Measurements from ENCODE around the gene DLX3.

DLX3 gene

GRCh38 chr17:49989518-49989880 is 5.5 kb downstream of the DLX3 start:
- no peak overlapping the region for H3K4me3 ChIP-seq (ENCODE audit: control insufficient read depth in 1 of 7, extremely low read depth in 1 of 7, insufficient read depth in 4 of 7, low read depth in 2 of 7, low read length in 6 of 7)
- POLR2A ChIA-PET = no interaction called here

GRCh38 chr17:49987681-49988441 is 7.2 kb downstream of the DLX3 start:
- CTCF ChIA-PET = interaction anchor here (0.7 to 6.2 kb wide), 8 partner anchors 9 to 124 kb away, joined by 3 to 33 read pairs (median 4); no protein-coding TSS in a partner anchor
- 22% methylated on average over 17 of the region's 17 CpGs for WGBS (ENCODE audit: insufficient coverage)

More at GRCh38 chr17:49989518-49989880, 5.5 kb downstream of the DLX3 start:
- Histone ChIP-seq H3K27ac (ENCODE audit: insufficient read depth in 1 of 2, low read depth in 1 of 2, low read length in 2 of 2, poor library complexity in 1 of 2, severe bottlenecking in 2 of 2) (no peak overlapping the region), H3K4me1 (ENCODE audit: control extremely low read depth in 1 of 4, control insufficient read depth in 4 of 4, insufficient read depth in 4 of 4, low read length in 3 of 4) (peaks cover 0 to 31% (median 29%) of the 10 kb centered on the region in 4 experiments), H3K36me3 (ENCODE audit: control insufficient read depth in 4 of 4, insufficient read depth in 4 of 4, low read length in 3 of 4) (no peaks in the 10 kb centered on the region), H3K27me3 (replicated peaks in 2 of 5; ENCODE audit: control insufficient read depth in 4 of 5, insufficient read depth in 5 of 5, low read length in 4 of 5) (peaks cover 0 to 91% (median 37%) of the 10 kb centered on the region in 5 experiments), H3K9me3 (ENCODE audit: control extremely low read depth in 1 of 5, control insufficient read depth in 4 of 5, insufficient read depth in 2 of 5, low read depth in 1 of 5, low read length in 4 of 5) (peaks cover 0 to 2% (median 0%) of the 10 kb centered on the region in 5 experiments)
- CTCF ChIA-PET = interaction anchor here (0.7 to 3.4 kb wide), 11 partner anchors 9 to 145 kb away, joined by 3 to 25 read pairs (median 3); no protein-coding TSS in a partner anchor
- no peak for DNase-seq
- 100% methylated on average over 3 of the region's 4 CpGs for WGBS (ENCODE audit: insufficient coverage)

DNA sequence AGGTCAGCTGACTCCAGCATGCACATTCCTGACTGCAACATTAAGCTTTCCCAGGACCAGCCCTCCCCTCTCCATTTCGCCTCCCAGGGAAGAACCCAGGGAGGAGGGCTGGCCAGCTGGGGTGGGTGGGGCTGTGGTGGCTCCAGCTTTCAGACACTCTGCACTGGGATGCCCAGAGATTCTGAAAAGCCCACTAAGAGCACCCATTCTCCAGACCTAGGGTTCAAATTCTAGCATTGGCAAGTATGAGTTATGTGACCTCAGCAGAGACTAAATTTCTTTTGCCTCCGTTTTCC is 7.8 kb downstream of the DLX3 start:
- no CpG with 5 or more reads among the region's 2 CpGs for WGBS (ENCODE audit: insufficient coverage)
- Histone ChIP-seq H3K9me3 (ENCODE audit: control extremely low read depth in 1 of 5, control insufficient read depth in 4 of 5, insufficient read depth in 2 of 5, low read depth in 1 of 5, low read length in 4 of 5) (no peaks in the 10 kb centered on the region), H3K27me3 (replicated peaks in 2 of 5; ENCODE audit: control insufficient read depth in 4 of 5, insufficient read depth in 5 of 5, low read length in 4 of 5) (peaks cover 0 to 73% (median 27%) of the 10 kb centered on the region in 5 experiments), H3K27ac (ENCODE audit: insufficient read depth in 1 of 2, low read depth in 1 of 2, low read length in 2 of 2, poor library complexity in 1 of 2, severe bottlenecking in 2 of 2) (no peak overlapping the region), H3K36me3 (ENCODE audit: control insufficient read depth in 4 of 4, insufficient read depth in 4 of 4, low read length in 3 of 4) (no peaks in the 10 kb centered on the region), H3K4me3 (ENCODE audit: control insufficient read depth in 1 of 7, extremely low read depth in 1 of 7, insufficient read depth in 4 of 7, low read depth in 2 of 7, low read length in 6 of 7) (no peak overlapping the region), H3K4me1 (ENCODE audit: control extremely low read depth in 1 of 4, control insufficient read depth in 4 of 4, insufficient read depth in 4 of 4, low read length in 3 of 4) (peaks cover 0 to 21% (median 12%) of the 10 kb centered on the region in 4 experiments)
- CTCF ChIA-PET = interaction anchor here (1.2 to 6.2 kb wide), 5 partner anchors 9 to 109 kb away, joined by 3 to 33 read pairs (median 5); no protein-coding TSS in a partner anchor
- DNase-seq = no peak
- POLR2A ChIA-PET = no interaction called here

More at GRCh38 chr17:49987681-49988441, 7.2 kb downstream of the DLX3 start:
- Histone ChIP-seq H3K4me1 (ENCODE audit: control extremely low read depth in 1 of 4, control insufficient read depth in 4 of 4, insufficient read depth in 4 of 4, low read length in 3 of 4) (peaks cover 0 to 21% (median 13%) of the 10 kb centered on the region in 4 experiments), H3K27ac (ENCODE audit: insufficient read depth in 1 of 2, low read depth in 1 of 2, low read length in 2 of 2, poor library complexity in 1 of 2, severe bottlenecking in 2 of 2) (no peak overlapping the region), H3K27me3 (replicated peaks in 2 of 5; ENCODE audit: control insufficient read depth in 4 of 5, insufficient read depth in 5 of 5, low read length in 4 of 5) (peaks cover 0 to 79% (median 28%) of the 10 kb centered on the region in 5 experiments), H3K4me3 (ENCODE audit: control insufficient read depth in 1 of 7, extremely low read depth in 1 of 7, insufficient read depth in 4 of 7, low read depth in 2 of 7, low read length in 6 of 7) (no peak overlapping the region), H3K36me3 (ENCODE audit: control insufficient read depth in 4 of 4, insufficient read depth in 4 of 4, low read length in 3 of 4) (no peaks in the 10 kb centered on the region), H3K9me3 (ENCODE audit: control extremely low read depth in 1 of 5, control insufficient read depth in 4 of 5, insufficient read depth in 2 of 5, low read depth in 1 of 5, low read length in 4 of 5) (no peaks in the 10 kb centered on the region)
- DNase-seq = peak in 1 of 3 donors; percentile 52
- POLR2A ChIA-PET = interaction anchor here (0.7 kb wide), 1 partner anchor 286 kb away, joined by 3 read pairs; no protein-coding TSS in a partner anchor

DNA sequence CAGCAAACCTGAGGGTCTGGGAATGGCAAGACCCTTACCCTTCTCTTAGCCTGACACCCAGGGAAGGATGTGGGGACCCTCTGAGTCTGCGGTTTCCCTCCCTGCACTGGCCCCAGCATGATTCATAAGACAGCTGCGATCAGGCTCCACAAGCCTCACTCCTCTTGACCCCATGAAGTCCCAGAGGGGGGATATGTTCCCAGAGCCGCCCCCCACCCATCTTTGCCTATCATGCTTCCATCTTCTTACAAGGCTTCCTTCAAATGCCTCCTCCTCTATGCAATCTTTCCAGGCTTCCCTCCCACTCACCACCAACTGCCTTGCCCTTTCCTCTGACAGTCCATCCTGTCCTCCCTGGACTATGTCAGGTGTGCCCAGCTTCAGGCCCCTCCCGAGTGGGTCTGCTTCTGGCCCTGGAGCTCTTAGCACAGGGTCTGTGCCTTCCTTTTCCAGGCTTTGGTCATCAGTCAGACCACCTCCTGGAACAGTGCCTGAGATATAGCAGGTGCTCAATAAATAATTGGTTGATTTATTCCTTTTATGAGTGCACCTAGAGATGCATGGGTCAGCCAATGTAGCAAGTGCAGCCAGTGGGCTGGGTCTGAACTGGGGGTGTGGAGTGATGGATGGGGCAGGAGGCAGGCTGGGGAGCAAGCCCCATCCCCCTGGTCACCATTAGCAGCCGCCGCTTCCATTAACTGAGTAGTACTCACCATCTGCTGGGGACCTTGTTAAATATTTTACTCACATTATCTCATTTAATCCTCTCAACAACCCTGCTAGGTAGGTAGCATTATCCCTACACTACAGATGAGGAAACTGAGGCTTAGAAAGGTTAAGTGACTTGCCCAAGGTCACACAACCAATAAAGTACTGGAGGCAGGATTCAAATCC is 8.4 kb downstream of the DLX3 start:
- POLR2A ChIA-PET = no interaction called here

GRCh38 chr17:49985310-49985990 is 9.6 kb downstream of the DLX3 start:
- no peak for DNase-seq
- H3K9me3 ChIP-seq (ENCODE audit: control extremely low read depth in 1 of 5, control insufficient read depth in 4 of 5, insufficient read depth in 2 of 5, low read depth in 1 of 5, low read length in 4 of 5) = no peaks in the 10 kb centered on the region
- H3K4me3 ChIP-seq (ENCODE audit: control insufficient read depth in 1 of 7, extremely low read depth in 1 of 7, insufficient read depth in 4 of 7, low read depth in 2 of 7, low read length in 6 of 7) = no peak overlapping the region
- POLR2A ChIA-PET = no interaction called here
- H3K27me3 ChIP-seq (replicated peaks in 2 of 5; ENCODE audit: control insufficient read depth in 4 of 5, insufficient read depth in 5 of 5, low read length in 4 of 5) = peaks cover 3 to 58% (median 20%) of the 10 kb centered on the region in 5 experiments
- no peaks in the 10 kb centered on the region for H3K36me3 ChIP-seq (ENCODE audit: control insufficient read depth in 4 of 4, insufficient read depth in 4 of 4, low read length in 3 of 4)
- CTCF ChIA-PET = interaction anchor here (0.6 to 6.2 kb wide), 4 partner anchors 12 to 35 kb away, joined by 3 to 33 read pairs (median 8); no protein-coding TSS in a partner anchor
- WGBS (ENCODE audit: insufficient coverage) = 89% methylated on average over 1 of the region's 3 CpGs
- H3K27ac ChIP-seq (ENCODE audit: insufficient read depth in 1 of 2, low read depth in 1 of 2, low read length in 2 of 2, poor library complexity in 1 of 2, severe bottlenecking in 2 of 2) = no peak overlapping the region
- peaks cover 0 to 20% (median 11%) of the 10 kb centered on the region in 4 experiments for H3K4me1 ChIP-seq (ENCODE audit: control extremely low read depth in 1 of 4, control insufficient read depth in 4 of 4, insufficient read depth in 4 of 4, low read length in 3 of 4)

More for the DNA sequence above, 8.4 kb downstream of the DLX3 start:
- Histone ChIP-seq H3K27ac (ENCODE audit: insufficient read depth in 1 of 2, low read depth in 1 of 2, low read length in 2 of 2, poor library complexity in 1 of 2, severe bottlenecking in 2 of 2) (no peak overlapping the region), H3K36me3 (ENCODE audit: control insufficient read depth in 4 of 4, insufficient read depth in 4 of 4, low read length in 3 of 4) (no peaks in the 10 kb centered on the region), H3K9me3 (ENCODE audit: control extremely low read depth in 1 of 5, control insufficient read depth in 4 of 5, insufficient read depth in 2 of 5, low read depth in 1 of 5, low read length in 4 of 5) (no peaks in the 10 kb centered on the region), H3K27me3 (replicated peaks in 2 of 5; ENCODE audit: control insufficient read depth in 4 of 5, insufficient read depth in 5 of 5, low read length in 4 of 5) (peaks cover 0 to 70% (median 24%) of the 10 kb centered on the region in 5 experiments), H3K4me3 (ENCODE audit: control insufficient read depth in 1 of 7, extremely low read depth in 1 of 7, insufficient read depth in 4 of 7, low read depth in 2 of 7, low read length in 6 of 7) (no peak overlapping the region), H3K4me1 (ENCODE audit: control extremely low read depth in 1 of 4, control insufficient read depth in 4 of 4, insufficient read depth in 4 of 4, low read length in 3 of 4) (peaks cover 0 to 21% (median 12%) of the 10 kb centered on the region in 4 experiments)
- 39% methylated on average over 2 of the region's 6 CpGs for WGBS (ENCODE audit: insufficient coverage)
- no peak for DNase-seq
- CTCF ChIA-PET = interaction anchor here (0.6 to 6.2 kb wide), 9 partner anchors 9 to 126 kb away, joined by 3 to 33 read pairs (median 5); no protein-coding TSS in a partner anchor

- CTCF ChIA-PET = interaction anchor here (3.8 to 6.2 kb wide), 2 partner anchors 12 to 34 kb away, joined by 10 to 33 read pairs; no protein-coding TSS in a partner anchor
- peaks cover 3 to 52% (median 20%) of the 10 kb centered on the region in 5 experiments for H3K27me3 ChIP-seq (replicated peaks in 2 of 5; ENCODE audit: control insufficient read depth in 4 of 5, insufficient read depth in 5 of 5, low read length in 4 of 5)
- H3K4me1 ChIP-seq (ENCODE audit: control extremely low read depth in 1 of 4, control insufficient read depth in 4 of 4, insufficient read depth in 4 of 4, low read length in 3 of 4) = peaks cover 0 to 15% (median 8%) of the 10 kb centered on the region in 4 experiments
- DNase-seq = no peak
- H3K27ac ChIP-seq (ENCODE audit: insufficient read depth in 1 of 2, low read depth in 1 of 2, low read length in 2 of 2, poor library complexity in 1 of 2, severe bottlenecking in 2 of 2) = no peak overlapping the region
- POLR2A ChIA-PET = no interaction called here
- no peaks in the 10 kb centered on the region for H3K9me3 ChIP-seq (ENCODE audit: control extremely low read depth in 1 of 5, control insufficient read depth in 4 of 5, insufficient read depth in 2 of 5, low read depth in 1 of 5, low read length in 4 of 5)
- no peaks in the 10 kb centered on the region for H3K36me3 ChIP-seq (ENCODE audit: control insufficient read depth in 4 of 4, insufficient read depth in 4 of 4, low read length in 3 of 4)
- no peak overlapping the region for H3K4me3 ChIP-seq (ENCODE audit: control insufficient read depth in 1 of 7, extremely low read depth in 1 of 7, insufficient read depth in 4 of 7, low read depth in 2 of 7, low read length in 6 of 7)
- 50% methylated on average over 1 of the region's 2 CpGs for WGBS (ENCODE audit: insufficient coverage)
These were observed 10.2 kb downstream of the DLX3 start for GRCh38 chr17:49984776-49985175.
